Measurements from ENCODE around the gene ITPRIPL1.

- TF ChIP-seq RXRA (IDR thresholded peaks at IDR 0.05; ENCODE audit: borderline replicate concordance, low read depth) = no peak
- no peak for TF ChIP-seq CTCF (IDR thresholded peaks at IDR 0.05)
- TF ChIP-seq RFX5 (IDR thresholded peaks at IDR 0.05; ENCODE audit: low read length) = no peak
- TF ChIP-seq EZH2phosphoT487 (IDR thresholded peaks at IDR 0.05; ENCODE audit: borderline replicate concordance, low read depth) = no peak
- no peak for TF ChIP-seq EP300 (IDR thresholded peaks at IDR 0.05; ENCODE audit: borderline replicate concordance in 1 of 2, low read depth in 1 of 2, low read length in 1 of 2)
- TF ChIP-seq GABPA (IDR thresholded peaks at IDR 0.05; ENCODE audit: low read depth) = no peak
- no peak for TF ChIP-seq JUND (IDR thresholded peaks at IDR 0.05)
- TF ChIP-seq NRF1 (IDR thresholded peaks at IDR 0.05; ENCODE audit: low read depth, low read length) = no peak
- TF ChIP-seq ZBTB33 (IDR thresholded peaks at IDR 0.05; ENCODE audit: borderline replicate concordance, low read depth) = no peak
- no peak for TF ChIP-seq SIN3A (IDR thresholded peaks at IDR 0.05; ENCODE audit: borderline replicate concordance, low read depth, low read length)
- no peak for TF ChIP-seq TEAD4 (IDR thresholded peaks at IDR 0.05; ENCODE audit: borderline replicate concordance, insufficient read depth)
- TF ChIP-seq, protein P1, sequence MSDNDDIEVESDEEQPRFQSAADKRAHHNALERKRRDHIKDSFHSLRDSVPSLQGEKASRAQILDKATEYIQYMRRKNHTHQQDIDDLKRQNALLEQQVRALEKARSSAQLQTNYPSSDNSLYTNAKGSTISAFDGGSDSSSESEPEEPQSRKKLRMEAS (IDR thresholded peaks at IDR 0.05; ENCODE audit: low read depth) = no peak
- TF ChIP-seq NFIC (IDR thresholded peaks at IDR 0.05; ENCODE audit: borderline replicate concordance) = no peak
These were observed 4.8 kb downstream of the ITPRIPL1 start for GRCh38 chr2:96329874-96330273.
